Pancreas (tissue), 10 donors: ENCODE measurements around the gene AUTS2. TPM values are rescaled to one million over a fixed set of nuclear protein-coding genes. Genes with fewer than 3 reads are reported as not detected.

Experiments used
- ATAC-seq, 4 donors: fragments of 200-7000 bp; cut with Tn5 transposase; one replicate each; pipeline versions ENCODE4 v1.8.0 to v1.9.1; 2020; ENCODE audit warnings: mild to moderate bottlenecking in 4 of 4, moderate library complexity in 4 of 4
- DNase-seq, 6 donors: peaks; one replicate each; pipeline ENCODE4 v3.0.0-alpha.2; 2020
- FAIRE-seq: peaks from 2 replicates; lab custom pipeline; 2012; peaks lifted over from hg19 to GRCh38; lab: Jason Lieb, UNC
- H3K27ac ChIP-seq, 4 donors: fragments of 200-600 bp; sonication (generic); 1 replicate in 3 of 4; 2 replicates in 1 of 4; pipeline versions ENCODE4 v1.5.0 to v1.8.0; 2020
- H3K27me3 ChIP-seq, 4 donors: fragments of 200-600 bp; one replicate each; pipeline ENCODE4 v1.8.0; 2021
- H3K36me3 ChIP-seq, 3 donors: fragments of 200-600 bp; sonication (generic) in 1 of 3; one replicate each; pipeline versions ENCODE4 v1.5.0 to v1.8.0; 2020 to 2021
- H3K4me1 ChIP-seq, 3 donors: fragments of 200-600 bp; one replicate each; pipeline ENCODE4 v1.8.0; 2021
- H3K4me3 ChIP-seq, 4 donors: fragments of 200-600 bp; sonication (generic) in 2 of 4; one replicate each; pipeline versions ENCODE4 v1.5.0 to v1.8.0; 2020 to 2021
- H3K9me3 ChIP-seq, 4 donors: fragments of 200-600 bp; one replicate each; pipeline ENCODE4 v1.8.0; 2021
- CTCF ChIP-seq, 4 donors: fragments of 200-600 bp; sonication (generic) in 3 of 4; IDR thresholded peaks; one replicate each; pipeline versions ENCODE4 v1.5.0 to v1.8.0; 2021; ENCODE audit warnings: antibody characterized with exemption in 4 of 4
- WGBS, 2 donors: extraction: QIAGEN DNeasy Blood & Tissue Kit; methylation state at CpG; one replicate each; pipeline ENCODE4 v1.1.7; 2013; 5-methylcytosine and 5-hydroxymethylcytosine counted together
- intact Hi-C, 3 donors: fragments of 100-400 bp; cut with DNase I; formaldehyde crosslinking; loops; one replicate each; pipeline versions ENCODE4 v1.11.1 to v1.14.2; 2022
- polyA plus RNA-seq, 2 donors: library from polyadenylated mRNA; stranded (reverse); fragments of 200-250 nt; gene quantifications; one replicate each; pipeline ENCODE4 v1.2.3, GENCODE V29; 2013
- total RNA-seq, 6 donors: library from RNA; stranded (reverse); fragmentation: NEBNext Ultra II Directional in 4 of 6; extraction: Animal tissue kit (Norgen Biotek cat#: 25700) in 4 of 6; gene quantifications; one replicate each; pipeline versions ENCODE4 v1.2.1 to v1.2.4, GENCODE V29; 2021 to 2023
- donor health status: healthy with polysubstance abuse.
- donor health status: DM: no; HTN: no; CAD: no; lungs with moderate emphysema.
- donor health status: DM: no; HTN: no; CAD: no.
- donor health status: control.
- donor health status: control.
- donor health status: Bipolar disorder and iron deficiency.
- donor health status: DM: yes; HTN: yes; CAD: no.
- donor health status: DM: no; HTN: no; CAD: no.
- donor health status: DM: no; HTN: no; CAD: no.
- donor health status: DM: yes; HTN: yes; CAD: no.

AUTS2 gene
- total and polyA plus RNA-seq, 8 donors: 5.8 to 16.8 (median 9.9) TPM

GRCh38 chr7:70393956-70394355 lies 795.7 kb downstream of the AUTS2 start:
- no peak for TF ChIP-seq CTCF (IDR thresholded peaks at IDR 0.05)
- H3K9me3 ChIP-seq: no peaks in the 10 kb centered on the region
- no peak for ATAC-seq
- no peaks in the 10 kb centered on the region for H3K36me3 ChIP-seq
- H3K4me3 ChIP-seq: no peak overlapping the region
- no peak for FAIRE-seq
- no peaks in the 10 kb centered on the region for H3K27me3 ChIP-seq
- no peak overlapping the region for H3K27ac ChIP-seq
- H3K4me1 ChIP-seq: no peaks in the 10 kb centered on the region
- intact Hi-C loops: no loop called here
- DNase-seq: no peak

- DNase-seq: no peak
- H3K4me1 ChIP-seq: no peaks in the 10 kb centered on the region
- intact Hi-C loops: no loop called here
- ATAC-seq: no peak
- TF ChIP-seq CTCF (IDR thresholded peaks at IDR 0.05): no peak
- H3K9me3 ChIP-seq: no peaks in the 10 kb centered on the region
- no peaks in the 10 kb centered on the region for H3K27me3 ChIP-seq
- 68 to 73% methylated on average over 4 of the region's 4 CpGs for WGBS, 2 donors
- no peaks in the 10 kb centered on the region for H3K36me3 ChIP-seq
- no peak overlapping the region for H3K4me3 ChIP-seq
- FAIRE-seq: no peak
- H3K27ac ChIP-seq: no peak overlapping the region
Measured at GRCh38 chr7:70400829-70401380, 802.6 kb downstream of the AUTS2 start.

GRCh38 chr7:70402069-70402468 lies 803.8 kb downstream of the AUTS2 start:
- Histone ChIP-seq H3K9me3 (no peaks in the 10 kb centered on the region), H3K27ac (no peak overlapping the region), H3K4me3 (no peak overlapping the region), H3K4me1 (no peaks in the 10 kb centered on the region), H3K27me3 (no peaks in the 10 kb centered on the region), H3K36me3 (no peaks in the 10 kb centered on the region)
- FAIRE-seq (no peak), ATAC-seq (no peak), DNase-seq (no peak)
- intact Hi-C loops: no loop called here
- 82 to 91% methylated on average over 3 of the region's 3 CpGs for WGBS, 2 donors
- no peak for TF ChIP-seq CTCF (IDR thresholded peaks at IDR 0.05)

- 74 to 78% methylated on average over 5 of the region's 5 CpGs for WGBS, 2 donors
- intact Hi-C loops: no loop called here
- FAIRE-seq: no peak
- no peak for TF ChIP-seq CTCF (IDR thresholded peaks at IDR 0.05)
- H3K27me3 ChIP-seq: no peaks in the 10 kb centered on the region
- DNase-seq: no peak
- no peaks in the 10 kb centered on the region for H3K4me1 ChIP-seq
- H3K4me3 ChIP-seq: no peak overlapping the region
- no peaks in the 10 kb centered on the region for H3K36me3 ChIP-seq
- ATAC-seq: no peak
- H3K27ac ChIP-seq: no peak overlapping the region
- no peaks in the 10 kb centered on the region for H3K9me3 ChIP-seq
Measured at GRCh38 chr7:70405241-70405640, 807.0 kb downstream of the AUTS2 start.

GRCh38 chr7:70406186-70406949 lies 808.1 kb downstream of the AUTS2 start:
- ATAC-seq (no peak), FAIRE-seq (no peak), DNase-seq (no peak)
- H3K27me3 ChIP-seq: no peaks in the 10 kb centered on the region
- intact Hi-C loops: no loop called here
- no peaks in the 10 kb centered on the region for H3K36me3 ChIP-seq
- no peaks in the 10 kb centered on the region for H3K4me1 ChIP-seq
- TF ChIP-seq CTCF (IDR thresholded peaks at IDR 0.05): no peak
- H3K9me3 ChIP-seq: no peaks in the 10 kb centered on the region
- WGBS, 2 donors: 82 to 85% methylated on average over 12 of the region's 12 CpGs
- no peak overlapping the region for H3K4me3 ChIP-seq
- H3K27ac ChIP-seq: no peak overlapping the region
